K562 (cell line): Measurements from ENCODE around the gene NLK. TPM values are rescaled to one million over a fixed set of nuclear protein-coding genes. Genes with fewer than 3 reads are reported as not detected.

Experiments used
- ATAC-seq: fragments of 200-7000 bp; cut with Tn5 transposase; 3 replicates; pipeline ENCODE4 v1.9.1; 2020; ENCODE audit warnings: moderate library complexity
- BruUV-seq: library from RNA; stranded (reverse); fragments of 400-500 nt; replicated peaks from 2 replicates; lab custom pipeline; 2021; lab: Mats Ljungman, UMichigan
- CTCF ChIA-PET: fragments of 300-600 bp; formaldehyde crosslinking; extraction: SDS; loops from one replicate; lab custom pipeline; 2021; ENCODE audit warnings: low intra/inter-chr PET ratio; lab: Yijun Ruan, JAX
- POLR2A ChIA-PET: fragments of 300-600, 350-650 bp; sonication (Branson Sonifier 250); formaldehyde crosslinking; extraction: SDS; loops from one replicate; lab custom pipeline; 2021; ENCODE audit warnings: antibody characterized with exemption, inconsistent platforms; lab: Yijun Ruan, JAX
- DNase-seq, 4 experiments: peaks; one replicate each; pipeline versions ENCODE4 v3.0.0 to v3.0.0-alpha.2; 2011 to 2018; ENCODE audit warnings: low spot score in 3 of 4, mixed read lengths in 3 of 4; ENCODE audit errors: extremely low read depth in 1 of 4
- FAIRE-seq: peaks from 2 replicates; lab custom pipeline; 2011; peaks lifted over from hg19 to GRCh38; lab: Jason Lieb, UNC
- H2AFZ ChIP-seq: 2 replicates; pipeline ENCODE4 v1.6.0; 2011; ENCODE audit warnings: low read depth, low read length, control low read depth, inconsistent platforms
- H3K27ac ChIP-seq: fragments of 200-600 bp; 3 replicates; pipeline ENCODE4 v1.8.0; 2011; ENCODE audit warnings: low read depth, mild to moderate bottlenecking, control low read depth, inconsistent platforms, low read length, moderate library complexity, mixed read lengths; ENCODE audit errors: extremely low read depth
- H3K27me3 ChIP-seq, 2 experiments: fragments of 300-600 bp in 1 of 2; 2 replicates in 1 of 2; 3 replicates in 1 of 2; pipeline versions ENCODE4 v1.6.0 to v1.8.0; 2011; ENCODE audit warnings: inconsistent platforms in 2 of 2, low read length in 2 of 2, mild to moderate bottlenecking in 1 of 2, mixed read lengths in 1 of 2, moderate library complexity in 1 of 2; ENCODE audit not compliant: control insufficient read depth in 2 of 2, insufficient read depth in 2 of 2
- H3K36me3 ChIP-seq: fragments of 300-600 bp; 3 replicates; pipeline ENCODE4 v1.8.0; 2011; ENCODE audit warnings: mild to moderate bottlenecking, low read length, inconsistent platforms; ENCODE audit not compliant: control insufficient read depth, insufficient read depth
- H3K4me1 ChIP-seq, 2 experiments: fragments of 200-600 bp in 1 of 2; replicated peaks in 1 of 2; 2 replicates in 1 of 2; 3 replicates in 1 of 2; pipeline versions ENCODE4 v1.5.1 to v1.8.0; 2011; ENCODE audit warnings: inconsistent platforms in 2 of 2, low read length in 2 of 2, mild to moderate bottlenecking in 1 of 2, mixed read lengths in 1 of 2, moderate library complexity in 1 of 2; ENCODE audit not compliant: control insufficient read depth in 2 of 2, insufficient read depth in 2 of 2
- H3K4me2 ChIP-seq: 2 replicates; pipeline ENCODE4 v1.6.1; 2011; ENCODE audit warnings: low read length, control low read depth, inconsistent platforms, mixed read lengths; ENCODE audit not compliant: insufficient read depth
- H3K4me3 ChIP-seq: fragments of 200-600 bp; sonication (generic), shearing (Covaris generic); 2 replicates; pipeline ENCODE4 v1.5.1; 2016; ENCODE audit warnings: control low read depth, inconsistent platforms
- H3K79me2 ChIP-seq: fragments of 200-600 bp; 3 replicates; pipeline ENCODE4 v1.8.0; 2011; ENCODE audit warnings: low read length, inconsistent platforms; ENCODE audit not compliant: control insufficient read depth, insufficient read depth
- H3K9ac ChIP-seq, 2 experiments: 2 replicates each; pipeline versions ENCODE4 v1.6.0 to v1.6.1; 2011; ENCODE audit warnings: low read depth in 2 of 2, low read length in 2 of 2, control low read depth in 1 of 2, inconsistent platforms in 1 of 2, mild to moderate bottlenecking in 1 of 2, mixed read lengths in 1 of 2; ENCODE audit not compliant: insufficient read depth in 1 of 2
- H3K9me1 ChIP-seq: one replicate; pipeline ENCODE4 v1.6.0; 2011; ENCODE audit warnings: inconsistent platforms, mild to moderate bottlenecking, low read length, moderate library complexity; ENCODE audit not compliant: control insufficient read depth, insufficient read depth
- H3K9me3 ChIP-seq: replicated peaks from 2 replicates; pipeline ENCODE4 v1.5.1; 2011; ENCODE audit warnings: low read depth, low read length, inconsistent platforms; ENCODE audit not compliant: control insufficient read depth, insufficient read depth
- H4K20me1 ChIP-seq: replicated peaks from 2 replicates; pipeline ENCODE4 v1.6.1; 2011; ENCODE audit warnings: low read length, inconsistent platforms, mixed read lengths; ENCODE audit not compliant: control insufficient read depth, insufficient read depth
- CEBPB ChIP-seq: fragments of 450-650 bp; IDR thresholded peaks from 2 replicates; pipeline ENCODE4 v1.6.1; 2016; ENCODE audit warnings: missing genetic modification characterization, missing compliant biosample characterization
- ETV1 ChIP-seq: fragments of 450-650 bp; conservative IDR thresholded peaks from 2 replicates; pipeline ENCODE4 v1.6.1; 2016; ENCODE audit warnings: missing genetic modification characterization, control low read depth, low read depth, missing compliant biosample characterization
- MTA2 ChIP-seq: fragments of 450-650 bp; IDR thresholded peaks from 2 replicates; pipeline ENCODE4 v1.6.1; 2016; ENCODE audit warnings: low read depth
- NFIX ChIP-seq: fragments of 250-450 bp; sonication (Bioruptor Pico); IDR thresholded peaks from 2 replicates; pipeline ENCODE4 v1.4.0; 2020; ENCODE audit warnings: low read depth, mild to moderate bottlenecking, moderate library complexity
- PTTG1 ChIP-seq: fragments of 450-650 bp; IDR thresholded peaks from 2 replicates; pipeline ENCODE4 v1.6.1; 2016; ENCODE audit warnings: low read depth, mild to moderate bottlenecking, missing genetic modification characterization, missing compliant biosample characterization
- SMARCA4 ChIP-seq: fragments of 450-650 bp; IDR thresholded peaks from 2 replicates; pipeline ENCODE4 v1.6.1; 2016
- SREBF1 ChIP-seq: fragments of 150-350 bp; IDR thresholded peaks from 2 replicates; pipeline ENCODE4 v1.6.1; 2014; ENCODE audit warnings: antibody characterized with exemption, low read depth, low read length, borderline replicate concordance
- TFE3 ChIP-seq: fragments of 450-650 bp; formaldehyde crosslinking; IDR thresholded peaks from 2 replicates; pipeline ENCODE4 v1.4.0; 2020; ENCODE audit warnings: mild to moderate bottlenecking, mixed read lengths
- ZBED1 ChIP-seq: IDR thresholded peaks from 2 replicates; pipeline ENCODE4 v1.6.1; 2014
- ZNF699 ChIP-seq: fragments of 250-450 bp; sonication (Bioruptor Pico); IDR thresholded peaks from 2 replicates; pipeline ENCODE4 v1.8.0; 2021; ENCODE audit warnings: mild to moderate bottlenecking, moderate library complexity; ENCODE audit not compliant: insufficient replicate concordance
- ZNF717 ChIP-seq: fragments of 250-450 bp; sonication (Bioruptor Pico); IDR thresholded peaks from 2 replicates; pipeline ENCODE4 v1.5.0; 2021
- ZNF766 ChIP-seq: fragments of 200-800 bp; sonication (Bioruptor generic); conservative IDR thresholded peaks from 2 replicates; pipeline ENCODE4 v1.6.1; 2016; ENCODE audit warnings: missing genetic modification characterization, missing compliant biosample characterization
- WGBS: fragments of 100-300 bp; shearing (Covaris generic); methylation state at CpG from one replicate; pipeline ENCODE4 v1.1.6; 2016; ENCODE audit warnings: low coverage, mixed read lengths; ENCODE audit not compliant: insufficient coverage; ENCODE audit errors: missing lambda C conversion rate; 5-methylcytosine and 5-hydroxymethylcytosine counted together
- in situ Hi-C: fragments of 300-500 bp; cut with MboI; formaldehyde crosslinking; loops from 4 replicates; pipeline ENCODE4 v1.15.0; 2018; ENCODE audit warnings: inconsistent platforms, mixed read lengths
- intact Hi-C: fragments of 100-400 bp; cut with micrococcal nuclease; formaldehyde crosslinking; loops from 2 replicates; pipeline ENCODE4 v1.14.2; 2022
- polyA plus RNA-seq, 8 experiments: library from polyadenylated mRNA; depleted of rRNA in 4 of 8; stranded (reverse) in 5 of 8; unstranded in 3 of 8; fragments of >200 nt; fragmentation: Nextera tagmentation in 2 of 8; fragmentation: Illumina TruSeq in 1 of 8; extraction: Ambion mirVana in 2 of 8; extraction: Trizol in 1 of 8; gene quantifications; 2 replicates each; pipeline versions ENCODE4 v1.2.1 to v1.2.3, GENCODE V29; 2011 to 2014; ENCODE audit warnings: inconsistent platforms in 1 of 8, missing spikeins in 1 of 8
- total RNA-seq, 7 experiments: library from RNA; depleted of rRNA in 6 of 7; stranded (reverse); fragments of >200 nt in 6 of 7; fragmentation: Illumina TruSeq in 2 of 7; extraction: Trizol in 2 of 7; gene quantifications; 2 replicates each; pipeline versions ENCODE4 v1.2.1 to v1.2.3, GENCODE V29; 2011 to 2021; ENCODE audit warnings: low replicate concordance in 1 of 7

Gene NLK
- total and polyA plus RNA-seq, 9 of the 15 experiments (the other 6 are each of a cell fraction or from before 2014, with no cell fraction given): 10.9 to 59.6 (median 26.7) TPM

- H3K9me3 ChIP-seq: no peaks in the 10 kb centered on the region
- intact Hi-C loops (loop anchor here (10.0 kb wide), 1 partner anchor 52 kb away; no protein-coding TSS in a partner anchor), in situ Hi-C loops (no loop called here)
- no TSS peak for BruUV-seq
- no peak overlapping the region for H3K27ac ChIP-seq
- FAIRE-seq (no peak), ATAC-seq (no peak), DNase-seq (no peak)
- H3K27me3 ChIP-seq: no peaks in the 10 kb centered on the region; a peak in 1 of 5 replicates
- no peaks in the 10 kb centered on the region for H3K36me3 ChIP-seq
- peaks cover 11% of the 10 kb centered on the region for H4K20me1 ChIP-seq
- no peak overlapping the region for H3K9ac ChIP-seq
- H3K9me1 ChIP-seq: peaks cover 4% of the 10 kb centered on the region
- whole genome bisulfite sequencing: 57% methylated on average over 18 of the region's 28 CpGs
- CTCF ChIA-PET: no interaction called here
- H3K4me3 ChIP-seq: no peak overlapping the region
- no peaks in the 10 kb centered on the region for H3K79me2 ChIP-seq
- TF ChIP-seq PTTG1 (tag) (no peak), ETV1 (tag) (no peak), ZBED1 (no peak), TFE3 (CRISPR knock-in tag) (no peak), ZNF717 (CRISPR knock-in tag) (no peak), NFIX (CRISPR knock-in tag) (no peak), ZNF699 (no peak), MTA2 (no peak), ZNF766 (CRISPR knock-in tag) (no peak), CEBPB (tag) (no peak), SMARCA4 (no peak), SREBF1 (no peak)
- H3K4me1 ChIP-seq: peaks cover 14 to 43% of the 10 kb centered on the region in 2 experiments; a peak in 4 of 5 replicates
- no peak overlapping the region for H3K4me2 ChIP-seq
- H2AFZ ChIP-seq: no peak overlapping the region
- POLR2A ChIA-PET: no interaction called here
These were observed 184.3 kb downstream of the NLK start for GRCh38 chr17:28226563-28227315.
